ENCODE measurements around the gene GSX2. TPM values are rescaled to one million over a fixed set of nuclear protein-coding genes. Genes with fewer than 3 reads are reported as not detected.
A peak's percentile ranks its signal among the peaks of the same experiment; 100 is the strongest.

GSX2 gene
- total RNA-seq, 2 experiments from 2014 or later, result not detected

GRCh38 chr4:54077812-54078211, 22.2 kb upstream of the GSX2 start:
- H3K36me3 Mint-ChIP-seq (ENCODE audit: low read depth), result no peaks in the 10 kb centered on the region
- peaks cover 15% of the 10 kb centered on the region for H3K27me3 Mint-ChIP-seq
- ATAC-seq (peak; percentile 49), DNase-seq (peak; percentile 17)
- no peak overlapping the region for H3K4me3 Mint-ChIP-seq
- no peaks in the 10 kb centered on the region for H3K4me1 Mint-ChIP-seq
- H3K27ac Mint-ChIP-seq, result no peak overlapping the region
- H3K9me3 Mint-ChIP-seq (ENCODE audit: low read depth), result no peaks in the 10 kb centered on the region
- CTCF ChIA-PET, result no interaction called here
- POLR2A ChIA-PET, result no interaction called here
- intact Hi-C loops (cut with DNase I, micrococcal nuclease), result no loop called here

- Mint-ChIP-seq H3K9me3 (ENCODE audit: low read depth) (no peaks in the 10 kb centered on the region), H3K4me1 (no peaks in the 10 kb centered on the region), H3K36me3 (ENCODE audit: low read depth) (no peaks in the 10 kb centered on the region), H3K27ac (no peak overlapping the region), H3K27me3 (peaks cover 8% of the 10 kb centered on the region), H3K4me3 (no peak overlapping the region)
- CTCF ChIA-PET, result no interaction called here
- DNase-seq (no peak), ATAC-seq (no peak)
- POLR2A ChIA-PET, result no interaction called here
- intact Hi-C loops (cut with DNase I, micrococcal nuclease), result no loop called here
Observed at GRCh38 chr4:54082168-54082567, 17.8 kb upstream of the GSX2 start.

GRCh38 chr4:54085284-54085683, 14.7 kb upstream of the GSX2 start:
- Mint-ChIP-seq H3K4me3 (no peak overlapping the region), H3K27ac (no peak overlapping the region), H3K27me3 (peaks cover 10% of the 10 kb centered on the region), H3K9me3 (ENCODE audit: low read depth) (no peaks in the 10 kb centered on the region), H3K36me3 (ENCODE audit: low read depth) (no peaks in the 10 kb centered on the region), H3K4me1 (no peaks in the 10 kb centered on the region)
- no peak for ATAC-seq
- ChIA-PET CTCF (no interaction called here), POLR2A (interaction anchor here (0.6 kb wide), 1 partner anchor 51 kb away, joined by 4 read pairs; no protein-coding TSS in a partner anchor)
- intact Hi-C loops (cut with DNase I, micrococcal nuclease), result no loop called here
- DNase-seq, result no peak

GRCh38 chr4:54089875-54090274, 10.1 kb upstream of the GSX2 start:
- POLR2A ChIA-PET, result no interaction called here
- intact Hi-C loops (cut with DNase I, micrococcal nuclease), result loop anchor here (2.0 to 10.0 kb wide), 3 partner anchors 25 to 165 kb away; partner anchors contain the start of gene CHIC2 (in 1 of the 2)
- DNase-seq, result no peak
- Mint-ChIP-seq H3K9me3 (ENCODE audit: low read depth) (no peaks in the 10 kb centered on the region), H3K4me1 (peaks cover 29% of the 10 kb centered on the region), H3K36me3 (ENCODE audit: low read depth) (no peaks in the 10 kb centered on the region), H3K27ac (no peak overlapping the region), H3K4me3 (no peak overlapping the region), H3K27me3 (peaks cover 42% of the 10 kb centered on the region)
- ATAC-seq, result no peak
- CTCF ChIA-PET, result interaction anchor here (1.1 kb wide), 1 partner anchor 164 kb away, joined by 4 read pairs; no protein-coding TSS in a partner anchor

- no peaks in the 10 kb centered on the region for H3K36me3 Mint-ChIP-seq (ENCODE audit: low read depth)
- intact Hi-C loops (cut with DNase I, micrococcal nuclease), result loop anchor here (2.0 to 10.0 kb wide), 3 partner anchors 26 to 166 kb away; partner anchors contain the start of gene CHIC2 (in 1 of the 2)
- no peaks in the 10 kb centered on the region for H3K9me3 Mint-ChIP-seq (ENCODE audit: low read depth)
- H3K27ac Mint-ChIP-seq, result no peak overlapping the region
- CTCF ChIA-PET, result interaction anchor here (1.1 kb wide), 1 partner anchor 165 kb away, joined by 4 read pairs; no protein-coding TSS in a partner anchor
- DNase-seq, result no peak
- H3K4me1 Mint-ChIP-seq, result peaks cover 29% of the 10 kb centered on the region
- POLR2A ChIA-PET, result no interaction called here
- no peak for ATAC-seq
- H3K27me3 Mint-ChIP-seq, result peaks cover 47% of the 10 kb centered on the region
- no peak overlapping the region for H3K4me3 Mint-ChIP-seq
Observed at GRCh38 chr4:54090404-54090803, 9.6 kb upstream of the GSX2 start.

GRCh38 chr4:54090804-54091623, 8.9 kb upstream of the GSX2 start:
- Mint-ChIP-seq H3K4me3 (peak overlapping the region; percentile 76), H3K9me3 (ENCODE audit: low read depth) (no peaks in the 10 kb centered on the region), H3K4me1 (peaks cover 29% of the 10 kb centered on the region), H3K27me3 (peaks cover 51% of the 10 kb centered on the region), H3K27ac (no peak overlapping the region), H3K36me3 (ENCODE audit: low read depth) (no peaks in the 10 kb centered on the region)
- ChIA-PET CTCF (interaction anchor here (1.5 kb wide), 1 partner anchor 159 kb away, joined by 4 read pairs; no protein-coding TSS in a partner anchor), POLR2A (no interaction called here)
- DNase-seq (peak; percentile 42), ATAC-seq (peak; percentile 30)
- intact Hi-C loops (cut with DNase I, micrococcal nuclease), result loop anchor here (1.0 to 10.0 kb wide), 4 partner anchors 26 to 166 kb away; partner anchors contain the start of gene CHIC2 (in 2 of the 2)

GRCh38 chr4:54091637-54092404, 8.1 kb upstream of the GSX2 start:
- POLR2A ChIA-PET, result no interaction called here
- Mint-ChIP-seq H3K27ac (peak overlapping the region; percentile 44), H3K9me3 (ENCODE audit: low read depth) (no peaks in the 10 kb centered on the region)

GRCh38 chr4:54092405-54093323, 7.3 kb upstream of the GSX2 start:
- intact Hi-C loops (cut with DNase I, micrococcal nuclease), result loop anchor here (1.0 to 10.0 kb wide), 4 partner anchors 9 to 168 kb away; no protein-coding TSS in a partner anchor
- Mint-ChIP-seq H3K27me3 (peaks cover 66% of the 10 kb centered on the region), H3K9me3 (ENCODE audit: low read depth) (no peaks in the 10 kb centered on the region), H3K4me1 (peaks cover 35% of the 10 kb centered on the region), H3K4me3 (peak overlapping the region; percentile 76), H3K36me3 (ENCODE audit: low read depth) (no peaks in the 10 kb centered on the region), H3K27ac (no peak overlapping the region)
- ChIA-PET CTCF (interaction anchor here (1.5 to 2.7 kb wide), 2 partner anchors 161 to 163 kb away, joined by 4 to 10 read pairs; no protein-coding TSS in a partner anchor), POLR2A (no interaction called here)
- no peak for ATAC-seq
- no peak for DNase-seq

More at GRCh38 chr4:54091637-54092404, 8.1 kb upstream of the GSX2 start:
- DNase-seq (peak; percentile 84), ATAC-seq (peak; percentile 87)
- CTCF ChIA-PET, result interaction anchor here (1.5 kb wide), 1 partner anchor 160 kb away, joined by 4 read pairs; no protein-coding TSS in a partner anchor
- H3K4me3 Mint-ChIP-seq, result peak overlapping the region; percentile 76
- H3K4me1 Mint-ChIP-seq, result peaks cover 35% of the 10 kb centered on the region
- peaks cover 59% of the 10 kb centered on the region for H3K27me3 Mint-ChIP-seq
- no peaks in the 10 kb centered on the region for H3K36me3 Mint-ChIP-seq (ENCODE audit: low read depth)
- intact Hi-C loops (cut with DNase I, micrococcal nuclease), result loop anchor here (1.0 to 10.0 kb wide), 6 partner anchors 9 to 167 kb away; partner anchors contain the start of gene CHIC2 (in 2 of the 2)

- H3K9me3 Mint-ChIP-seq (ENCODE audit: low read depth), result no peaks in the 10 kb centered on the region
- ATAC-seq (peak; percentile 34), DNase-seq (peak; percentile 68)
- peaks cover 70% of the 10 kb centered on the region for H3K27me3 Mint-ChIP-seq
- POLR2A ChIA-PET, result no interaction called here
- intact Hi-C loops (cut with DNase I, micrococcal nuclease), result loop anchor here (5.0 to 10.0 kb wide), 2 partner anchors 161 to 169 kb away; no protein-coding TSS in a partner anchor
- no peaks in the 10 kb centered on the region for H3K36me3 Mint-ChIP-seq (ENCODE audit: low read depth)
- peak overlapping the region; percentile 57 for H3K4me3 Mint-ChIP-seq
- H3K4me1 Mint-ChIP-seq, result peaks cover 36% of the 10 kb centered on the region
- CTCF ChIA-PET, result interaction anchor here (0.6 to 2.7 kb wide), 7 partner anchors 31 to 1887 kb away, joined by 3 to 10 read pairs (median 4); no protein-coding TSS in a partner anchor
- no peak overlapping the region for H3K27ac Mint-ChIP-seq
Observed at GRCh38 chr4:54093324-54094240, 6.4 kb upstream of the GSX2 start.

- ATAC-seq (no peak), DNase-seq (no peak)
- ChIA-PET CTCF (interaction anchor here (0.6 to 2.7 kb wide), 4 partner anchors 131 to 165 kb away, joined by 4 to 10 read pairs (median 4); no protein-coding TSS in a partner anchor), POLR2A (no interaction called here)
- Mint-ChIP-seq H3K4me1 (peaks cover 45% of the 10 kb centered on the region), H3K27me3 (peaks cover 75% of the 10 kb centered on the region), H3K9me3 (ENCODE audit: low read depth) (no peaks in the 10 kb centered on the region), H3K27ac (no peak overlapping the region), H3K4me3 (no peak overlapping the region), H3K36me3 (ENCODE audit: low read depth) (no peaks in the 10 kb centered on the region)
- intact Hi-C loops (cut with DNase I, micrococcal nuclease), result loop anchor here (5.0 to 10.0 kb wide), 2 partner anchors 162 to 170 kb away; no protein-coding TSS in a partner anchor
Observed at GRCh38 chr4:54094451-54094850, 5.5 kb upstream of the GSX2 start.

Data from activated CD4-positive, alpha-beta T cell treated with anti-CD3 and anti-CD28 coated beads for 36 hours (primary cell).